ENCODE data around the gene CDK15.
"Not testable (repeated sequence)": the region's sequence is repeated elsewhere in the genome, so short reads cannot be mapped to it uniquely, and the experiment has no call there.

- TF ChIP-seq ZFP69B, CTCF (tag by site-specific recombination; IDR thresholded peaks at IDR 0.05): not testable (repeated sequence)
Observed at GRCh38 chr2:201810604-201811003, 4.3 kb downstream of the CDK15 start.

Measured in HEK293 (cell line).